Activated CD8-positive, alpha-beta memory T cell treated with anti-CD3 and anti-CD28 coated beads, Interleukin-2, amount 50 U/mL, for 4 hours (primary cell): Measurements from ENCODE around the gene PALD1.

Source experiments
- DNase-seq: peaks from one replicate; pipeline ENCODE4 v3.0.0-alpha.2; 2020

Gene PALD1

DNA sequence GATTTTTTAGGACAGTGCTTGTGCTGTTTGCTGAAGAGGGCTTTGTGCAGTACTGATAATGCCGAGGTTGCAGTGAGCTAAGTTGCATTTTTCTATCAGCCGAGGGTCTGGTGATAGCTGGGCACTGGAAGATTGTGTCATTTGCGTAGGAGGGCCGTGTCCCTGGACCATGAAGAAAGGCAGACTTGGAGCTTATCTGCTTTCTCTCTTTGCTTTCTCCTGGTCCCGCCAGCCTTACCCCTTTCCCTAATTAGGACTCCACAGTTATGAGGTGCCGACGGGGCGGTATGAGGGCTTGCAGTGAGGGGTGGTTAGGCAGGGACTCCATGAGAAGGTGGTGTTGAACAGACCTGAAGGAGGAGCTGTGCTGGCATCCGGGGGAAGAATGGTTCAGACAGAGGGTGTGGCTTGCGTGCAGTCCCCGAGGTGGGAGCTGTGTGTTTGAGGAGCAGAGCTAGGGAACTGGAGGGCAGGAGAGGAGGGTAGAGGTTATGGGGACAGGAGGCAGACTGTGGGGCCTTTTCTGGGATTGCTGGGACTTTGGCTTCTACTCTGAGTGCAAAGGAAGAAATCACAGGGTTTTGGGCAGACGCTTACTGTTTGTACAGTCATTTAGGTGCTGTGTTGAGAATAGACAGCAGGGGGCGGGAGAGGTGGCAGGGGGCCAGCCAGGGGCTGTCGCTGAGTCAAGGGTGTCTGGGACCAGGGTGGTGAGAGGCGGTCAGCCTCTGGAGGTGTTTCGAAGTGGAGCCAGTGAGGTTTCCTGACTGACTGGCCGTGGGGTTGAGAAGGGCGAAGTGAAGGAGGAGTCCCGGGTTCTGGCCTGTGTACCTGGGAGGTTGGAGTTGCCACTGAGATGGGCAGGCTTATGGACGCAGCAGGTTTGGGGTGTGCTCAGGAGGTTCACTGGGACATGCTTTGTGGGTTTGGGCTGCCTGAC lies 80.6 kb downstream of the PALD1 start:
- DNase-seq = peak; percentile 76

DNA sequence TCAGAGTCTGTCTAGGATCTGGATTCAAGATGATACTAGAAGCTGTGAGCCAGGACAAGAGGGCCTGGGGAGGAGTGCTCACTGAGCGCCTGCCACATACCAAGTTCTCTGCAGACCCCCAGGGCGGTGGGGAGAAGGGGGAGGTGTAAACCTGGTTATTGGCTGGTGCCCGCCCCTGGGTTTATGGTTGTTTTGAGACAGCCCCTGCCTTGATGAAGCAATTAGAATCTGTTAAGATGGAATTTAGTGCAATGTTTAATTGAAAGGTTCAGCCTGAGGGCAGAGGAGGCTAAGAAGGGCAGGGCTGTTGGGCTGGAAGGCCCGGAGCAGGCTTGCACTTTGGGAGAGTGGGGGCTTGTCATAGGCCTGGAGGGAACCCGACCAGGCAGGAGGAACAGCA lies 81.3 kb downstream of the PALD1 start:
- no peak for DNase-seq

DNA sequence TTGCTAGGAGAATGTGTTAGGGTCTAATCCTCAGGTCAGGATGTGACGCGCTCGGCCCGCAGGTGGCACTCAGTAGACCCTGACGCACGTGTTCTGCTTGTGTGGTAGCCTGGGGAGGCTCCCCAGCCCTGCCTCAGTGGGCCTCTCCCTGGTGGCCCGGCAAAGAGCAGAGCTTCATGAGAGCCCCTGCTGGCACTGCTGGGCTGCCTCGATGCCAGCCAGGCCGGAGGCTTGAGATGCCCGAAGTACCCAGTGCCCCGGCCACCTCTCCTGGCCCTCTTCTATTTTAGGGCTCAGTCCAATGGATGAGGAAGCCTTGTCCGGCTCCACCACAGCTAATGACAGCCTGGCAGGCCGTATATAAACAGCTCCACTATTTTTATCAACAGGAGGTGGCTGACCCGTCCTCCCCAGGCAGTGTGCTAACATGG lies 82.0 kb downstream of the PALD1 start:
- DNase-seq = no peak

DNA sequence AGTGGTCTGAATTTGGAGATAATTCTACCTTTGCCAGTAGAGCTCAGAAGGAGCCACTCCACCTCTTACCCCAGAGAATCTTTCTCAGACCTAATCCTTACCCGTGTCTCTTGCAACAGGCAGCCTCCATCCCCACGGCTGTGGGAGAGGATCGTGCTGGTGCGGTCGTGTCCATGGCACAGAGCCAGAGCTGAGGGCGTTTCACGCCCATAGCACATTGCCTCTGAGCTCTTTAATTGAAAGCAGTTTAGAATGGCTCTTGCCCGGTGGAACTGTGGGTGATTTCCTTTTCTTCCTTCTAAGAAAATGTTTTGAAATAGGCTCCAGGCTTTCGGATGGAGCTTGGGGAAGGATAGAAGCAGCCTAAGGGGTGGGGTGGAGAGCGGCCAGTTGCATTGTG lies 82.5 kb downstream of the PALD1 start:
- DNase-seq = no peak

DNA sequence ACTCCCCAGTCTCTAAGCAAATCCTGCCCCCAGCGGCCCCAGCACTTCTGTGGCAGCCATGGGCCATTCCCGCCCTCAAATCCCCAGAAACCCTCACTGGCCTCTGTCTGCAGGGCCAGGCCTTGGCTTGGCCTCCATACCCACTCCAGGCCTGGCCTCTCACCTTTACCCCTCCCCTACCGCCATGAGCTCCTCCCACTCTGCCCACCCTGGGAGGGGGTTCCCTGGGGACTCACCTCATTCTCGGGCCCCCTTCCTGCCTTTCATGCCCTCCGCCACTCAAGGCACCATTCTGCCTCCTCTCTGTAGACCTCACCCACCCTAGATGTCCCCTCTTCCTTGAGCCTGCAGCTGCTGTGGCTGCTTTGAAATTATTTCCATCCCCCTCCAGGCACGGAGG lies 83.0 kb downstream of the PALD1 start:
- no peak for DNase-seq

DNA sequence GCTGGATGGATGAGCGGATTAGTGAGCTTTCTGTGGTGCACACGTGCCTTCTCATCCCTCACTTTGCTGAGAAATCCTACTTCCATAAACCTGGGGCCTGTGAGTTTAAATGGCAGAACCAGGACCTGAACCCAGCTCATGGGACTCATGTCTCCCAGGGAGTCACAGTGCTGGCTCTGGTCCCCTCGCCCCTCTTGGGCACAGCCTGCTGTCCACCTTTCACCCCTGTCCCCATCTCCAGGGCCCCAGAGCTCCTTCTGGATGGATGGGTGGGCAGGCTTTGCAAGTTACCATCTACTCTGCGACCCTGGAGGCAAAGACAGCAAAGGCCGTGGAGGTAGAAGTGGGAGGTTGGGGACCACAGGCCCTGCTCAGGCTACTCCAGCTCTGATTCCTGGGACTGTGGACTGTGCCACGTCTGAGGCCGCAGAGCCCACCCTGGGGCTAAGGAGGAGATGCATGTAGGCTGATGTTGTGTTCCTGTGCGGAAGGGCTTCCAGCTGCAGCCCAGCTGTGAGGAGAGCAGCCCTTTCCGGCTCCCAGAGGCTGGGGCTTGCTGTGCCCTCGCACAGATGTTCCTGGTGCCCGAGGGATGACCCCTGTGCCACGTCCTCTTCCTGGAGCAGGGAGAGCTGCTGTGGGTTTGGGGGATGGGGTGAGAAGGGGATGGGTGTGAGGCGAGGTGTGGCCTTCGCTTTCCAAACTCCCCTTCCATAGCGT lies 83.6 kb downstream of the PALD1 start:
- no peak for DNase-seq

DNA sequence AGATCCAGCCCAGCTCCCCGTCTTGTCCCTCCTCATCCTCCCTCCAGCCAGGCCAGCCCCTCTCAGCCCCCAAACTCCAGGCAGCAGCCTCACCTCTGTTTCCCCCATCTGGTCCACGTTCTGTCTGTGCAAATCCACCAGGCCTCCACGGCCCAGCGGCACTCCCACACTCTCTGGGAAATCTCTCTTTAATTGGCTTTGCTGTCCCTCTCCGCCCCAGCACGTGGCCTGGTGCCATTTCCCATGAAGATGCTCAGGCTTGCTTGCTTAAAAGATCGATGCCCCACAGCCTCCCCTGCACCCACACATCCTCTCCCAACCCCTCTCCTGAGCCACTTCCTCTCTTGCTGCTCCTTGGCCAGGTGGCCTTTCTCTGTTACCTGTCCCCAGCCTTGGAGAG lies 84.7 kb downstream of the PALD1 start:
- DNase-seq = no peak

DNA sequence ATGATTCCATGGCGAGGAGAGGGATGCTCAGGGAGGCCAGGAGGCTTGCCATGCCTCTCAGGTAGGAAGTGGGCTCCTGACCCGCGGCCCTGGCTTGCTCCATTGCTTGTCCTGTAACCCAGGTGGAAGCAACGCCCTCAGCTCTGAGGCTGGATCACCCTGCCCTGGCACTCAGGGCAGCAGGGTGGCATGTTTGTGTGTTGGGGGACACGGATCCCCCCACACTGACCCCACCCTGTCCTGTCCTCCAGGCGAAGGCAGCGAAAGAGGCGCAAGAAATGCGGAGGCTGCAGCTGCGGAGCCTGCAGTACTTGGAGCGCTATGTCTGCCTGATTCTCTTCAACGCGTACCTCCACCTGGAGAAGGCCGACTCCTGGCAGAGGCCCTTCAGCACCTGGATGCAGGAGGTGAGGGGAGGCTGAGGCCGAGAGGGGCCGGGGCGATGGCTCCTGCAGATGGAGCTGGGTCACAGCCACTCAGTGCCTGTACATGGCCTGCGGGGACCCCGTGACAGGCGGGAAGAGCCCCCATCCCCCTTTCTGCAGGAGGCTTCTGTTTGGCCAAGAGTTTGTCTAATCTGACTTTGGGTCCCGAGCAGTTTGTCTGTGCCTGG lies 85.7 kb downstream of the PALD1 start:
- DNase-seq = no peak

DNA sequence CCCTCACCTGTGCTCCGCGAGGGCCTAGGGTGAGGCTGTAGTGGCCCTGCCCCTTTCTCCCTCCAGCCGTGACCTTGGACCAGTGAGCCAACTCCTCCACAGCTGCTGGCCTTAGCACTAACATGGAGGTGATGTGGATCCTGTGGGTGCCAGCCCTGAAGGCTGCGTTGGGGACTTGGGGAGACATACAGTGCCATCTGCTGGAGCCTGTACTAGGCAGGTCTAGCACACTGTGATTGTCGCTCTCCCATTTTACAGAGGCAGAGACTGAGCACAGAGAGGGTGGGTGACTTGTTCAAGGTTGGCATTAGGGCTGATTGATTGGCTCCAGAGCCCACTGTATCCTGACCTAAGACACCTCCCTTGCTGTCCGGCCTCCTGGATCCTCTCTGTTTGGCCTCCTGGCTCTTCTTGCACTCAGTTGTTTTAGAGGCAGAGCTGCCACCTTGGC lies 86.4 kb downstream of the PALD1 start:
- no peak for DNase-seq

DNA sequence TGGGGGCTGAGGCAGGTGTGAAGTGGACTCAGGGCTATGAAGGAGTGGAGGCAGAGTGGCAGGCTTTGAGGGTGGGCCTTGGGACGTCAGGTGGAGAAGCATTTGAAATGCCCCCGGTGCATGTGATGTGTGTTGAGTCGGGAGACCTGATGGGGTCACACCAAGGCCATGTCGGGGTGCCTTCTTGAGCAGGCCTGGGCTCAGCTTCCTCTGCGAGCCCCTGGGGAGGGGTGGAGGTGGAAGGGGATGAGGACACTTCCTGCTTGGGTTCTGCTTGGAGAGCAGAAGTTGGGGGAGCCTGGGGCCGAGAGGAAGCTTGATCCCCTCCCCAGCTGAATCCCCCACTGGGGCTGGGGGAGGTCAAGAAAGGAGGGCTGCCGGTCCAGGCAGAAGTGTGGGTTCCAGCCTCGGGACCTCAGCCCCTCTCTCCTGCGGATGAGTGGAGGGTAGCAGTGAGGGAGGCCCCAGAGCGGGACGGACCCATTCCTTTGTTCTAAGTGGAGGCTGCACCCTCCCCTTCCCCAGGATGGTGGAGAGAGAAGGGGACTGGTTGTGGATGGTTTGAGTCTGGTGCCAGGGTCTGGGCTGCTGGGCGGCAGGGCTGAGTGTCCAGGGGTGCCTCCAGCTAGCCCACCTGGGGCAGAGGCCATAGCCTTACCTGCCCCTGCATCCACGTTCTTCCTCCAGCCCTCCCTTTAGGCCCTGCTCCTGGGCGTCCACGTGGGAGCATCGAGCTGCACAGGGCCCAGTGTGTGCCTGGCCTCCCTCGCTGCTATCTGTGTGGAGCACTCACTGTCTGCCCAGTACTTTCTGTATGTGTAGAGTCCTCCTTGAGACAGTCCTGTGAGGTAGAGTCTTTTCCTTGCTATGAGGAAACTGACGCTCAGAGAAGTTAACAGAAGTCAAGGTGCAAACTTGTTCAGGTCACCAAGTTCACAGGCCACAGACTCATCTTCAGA lies 87.3 kb downstream of the PALD1 start:
- DNase-seq = no peak

DNA sequence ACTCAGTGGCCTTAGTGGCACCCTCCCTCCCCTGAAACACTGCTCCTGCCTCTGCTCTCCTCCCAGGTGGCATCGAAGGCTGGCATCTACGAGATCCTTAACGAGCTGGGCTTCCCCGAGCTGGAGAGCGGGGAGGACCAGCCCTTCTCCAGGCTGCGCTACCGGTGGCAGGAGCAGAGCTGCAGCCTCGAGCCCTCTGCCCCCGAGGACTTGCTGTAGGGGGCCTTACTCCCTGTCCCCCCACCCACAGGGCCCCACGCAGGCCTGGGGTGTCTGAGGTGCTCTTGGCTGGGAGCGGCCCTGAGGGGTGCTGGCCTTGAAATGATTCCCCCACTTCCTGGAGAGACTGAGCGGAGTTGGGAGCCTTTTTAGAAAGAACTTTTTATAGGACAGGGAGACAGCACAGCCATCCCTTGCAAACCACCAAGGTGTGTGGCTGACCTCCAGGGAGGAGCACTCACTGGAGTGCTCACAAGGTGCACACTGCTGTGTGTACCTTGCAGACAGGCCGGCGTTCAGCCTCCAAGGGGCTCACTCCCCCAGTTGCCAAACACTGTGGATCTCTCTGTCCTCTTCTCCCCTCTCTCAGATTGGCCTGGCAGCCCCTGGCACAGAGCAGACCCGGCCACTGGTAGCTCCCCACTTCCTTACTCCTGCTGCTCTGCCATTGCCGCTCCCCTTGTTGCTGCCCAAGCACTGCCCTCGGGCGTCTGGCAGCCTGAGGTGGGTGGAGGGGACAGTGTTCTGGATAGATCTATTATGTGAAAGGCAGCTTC lies 88.1 kb downstream of the PALD1 start:
- DNase-seq = no peak

DNA sequence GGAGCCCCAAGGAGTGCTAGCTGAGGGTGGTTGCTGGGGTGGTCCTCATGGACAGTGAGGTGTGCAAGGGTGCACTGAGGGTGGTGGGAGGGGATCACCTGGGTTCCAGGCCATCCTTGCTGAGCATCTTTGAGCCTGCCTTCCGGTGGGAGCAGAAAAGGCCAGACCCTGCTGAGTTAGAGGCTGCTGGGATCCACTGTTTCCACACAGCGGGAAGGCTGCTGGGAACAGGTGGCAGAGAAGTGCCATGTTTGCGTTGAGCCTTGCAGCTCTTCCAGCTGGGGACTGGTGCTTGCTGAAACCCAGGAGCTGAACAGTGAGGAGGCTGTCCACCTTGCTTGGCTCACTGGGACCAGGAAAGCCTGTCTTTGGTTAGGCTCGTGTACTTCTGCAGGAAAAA lies 89.0 kb downstream of the PALD1 start:
- DNase-seq = no peak

DNA sequence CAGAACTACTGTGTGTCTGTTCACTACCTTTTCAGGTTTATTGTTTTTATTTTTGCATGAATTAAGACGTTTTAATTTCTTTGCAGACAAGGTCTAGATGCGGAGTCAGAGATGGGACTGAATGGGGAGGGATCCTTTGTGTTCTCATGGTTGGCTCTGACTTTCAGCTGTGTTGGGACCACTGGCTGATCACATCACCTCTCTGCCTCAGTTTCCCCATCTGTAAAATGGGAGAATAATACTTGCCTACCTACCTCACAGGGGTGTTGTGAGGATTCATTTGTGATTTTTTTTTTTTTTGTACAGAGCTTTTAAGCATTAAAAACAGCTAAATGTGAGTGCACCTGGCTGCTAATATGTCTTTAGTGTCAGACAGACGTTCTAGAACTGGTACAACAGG lies 89.5 kb downstream of the PALD1 start:
- no peak for DNase-seq

DNA sequence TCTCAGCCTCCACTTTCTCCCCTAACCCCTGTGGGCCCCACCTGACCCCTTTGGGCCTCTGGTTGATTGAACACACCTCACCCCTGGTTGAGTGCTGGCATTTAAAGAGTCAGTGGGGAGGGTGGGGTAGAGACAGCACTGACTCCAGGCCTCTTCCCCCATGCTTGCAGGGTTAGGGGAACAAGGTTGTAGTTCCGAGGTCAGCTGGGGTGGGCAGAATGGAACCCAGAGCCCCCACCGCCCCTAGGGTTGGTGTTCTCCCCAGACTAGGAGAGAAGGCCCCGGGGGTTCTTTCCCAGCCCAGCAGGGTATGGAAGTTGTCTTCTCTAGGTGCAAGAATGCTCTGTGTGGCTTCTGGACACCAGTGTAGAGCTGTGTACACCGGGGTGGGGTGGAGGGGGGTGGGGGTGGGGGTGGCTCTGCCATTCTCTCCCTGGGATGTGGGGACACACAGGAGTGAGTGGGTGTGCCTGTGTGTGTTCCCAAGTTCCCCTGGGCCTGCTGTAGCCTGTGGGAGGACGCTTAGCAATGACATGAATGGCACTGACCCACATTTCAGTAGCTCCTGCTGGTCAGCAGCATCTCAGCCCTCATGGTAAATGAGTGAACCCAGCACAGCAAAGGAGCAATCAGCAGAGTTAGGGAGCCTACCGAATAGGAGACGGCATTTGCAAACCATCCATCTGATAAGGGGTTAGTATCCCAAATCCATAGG lies 90.4 kb downstream of the PALD1 start:
- no peak for DNase-seq

DNA sequence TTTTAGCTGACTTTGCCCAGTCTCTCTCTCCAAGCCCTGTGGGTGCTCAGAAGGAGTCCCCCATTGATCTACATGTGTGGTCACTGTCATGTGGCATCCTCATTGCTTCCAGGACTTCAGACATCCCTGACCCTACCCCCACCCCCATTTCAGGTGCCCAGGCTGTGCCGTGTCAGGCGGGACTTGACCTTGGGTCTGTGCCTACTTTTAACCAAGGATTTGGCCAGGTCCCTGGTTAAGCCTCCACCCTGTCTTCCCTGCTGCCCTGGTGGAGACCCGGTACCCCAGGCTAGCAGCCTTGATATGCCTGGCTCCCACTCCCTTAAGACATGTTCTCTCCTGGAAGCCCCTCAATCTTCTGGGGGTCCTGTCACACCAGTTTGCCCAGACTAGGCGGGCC lies 92.7 kb downstream of the PALD1 start:
- DNase-seq = no peak

DNA sequence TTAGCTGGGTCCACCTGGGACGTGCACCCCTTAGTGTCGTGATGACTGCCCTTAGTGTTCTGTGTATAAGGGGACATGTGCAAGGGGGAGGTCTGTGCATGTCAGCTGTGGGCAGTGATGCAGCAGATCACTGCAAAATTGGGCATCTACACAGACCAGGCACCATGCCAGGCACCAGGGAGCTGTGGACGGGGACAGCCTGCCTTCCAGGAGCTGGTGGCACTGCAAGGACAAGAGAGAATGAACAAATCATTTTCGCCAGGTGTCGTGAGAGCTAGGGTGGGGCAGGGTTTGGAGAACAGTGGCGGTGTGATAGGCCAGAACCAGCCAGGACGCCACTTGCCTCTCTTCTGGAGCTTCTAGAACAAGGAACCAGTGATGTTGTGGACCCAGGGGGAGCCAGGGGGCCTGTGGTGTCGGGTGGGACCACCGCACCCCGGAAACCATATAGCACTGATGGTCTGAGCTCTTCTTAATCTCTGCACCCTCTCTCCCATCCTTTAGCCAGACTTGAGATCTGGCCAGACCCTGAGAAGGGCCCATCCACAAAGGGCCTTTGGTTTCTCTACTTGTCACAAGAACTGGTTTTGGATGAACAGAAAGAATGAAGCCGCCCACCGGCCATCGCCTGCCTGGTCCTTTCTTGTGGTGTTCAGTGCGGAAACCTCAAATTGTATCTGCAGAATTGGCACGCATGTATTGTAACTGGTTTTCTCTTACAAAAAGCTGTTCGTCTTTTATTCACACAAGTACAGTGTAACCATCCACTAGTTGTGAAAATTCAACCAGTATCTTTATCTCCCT lies 93.3 kb downstream of the PALD1 start:
- no peak for DNase-seq

DNA sequence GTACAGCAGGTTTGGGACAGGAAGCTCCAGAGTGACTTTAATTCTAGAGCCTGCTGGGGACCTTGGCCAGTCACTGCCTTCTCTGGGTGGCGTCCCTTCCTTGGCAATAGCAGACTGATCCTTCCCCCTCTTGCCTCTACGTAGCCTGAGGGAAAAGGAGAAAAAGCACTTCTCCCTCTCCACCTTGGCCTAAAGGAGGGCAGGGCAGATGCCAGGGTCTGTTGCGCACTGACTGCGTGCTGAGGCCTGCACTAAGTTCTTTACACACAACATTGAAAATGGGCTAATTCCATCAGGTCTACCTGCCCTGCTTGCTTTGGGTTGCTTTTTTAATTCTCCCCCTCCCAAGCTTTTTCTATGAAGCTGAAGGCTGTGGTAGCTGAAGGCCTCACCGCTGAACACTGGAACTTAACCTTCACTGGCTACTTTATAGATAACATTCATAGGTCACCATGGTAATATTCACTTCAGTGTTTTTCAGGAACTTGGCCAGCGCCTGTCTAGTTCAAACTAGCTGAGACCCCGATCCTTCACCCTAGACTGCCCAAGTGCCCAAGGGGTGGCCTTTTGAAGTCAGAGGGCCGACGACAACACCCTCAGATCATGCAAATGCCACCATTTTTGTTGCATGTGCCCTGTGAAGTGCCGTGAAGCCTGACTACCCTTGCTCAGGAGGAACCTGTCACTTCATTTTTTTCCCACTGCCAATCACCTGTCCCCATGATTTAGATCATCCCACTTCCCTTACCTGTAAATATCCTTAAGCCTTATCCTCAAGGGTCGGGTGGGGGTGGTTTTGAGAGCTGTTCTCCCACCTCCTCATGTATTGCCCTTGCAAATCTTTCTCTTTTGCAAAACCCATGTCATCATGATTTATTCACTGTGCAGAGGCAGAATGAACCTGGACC lies 95.3 kb downstream of the PALD1 start:
- DNase-seq = no peak

DNA sequence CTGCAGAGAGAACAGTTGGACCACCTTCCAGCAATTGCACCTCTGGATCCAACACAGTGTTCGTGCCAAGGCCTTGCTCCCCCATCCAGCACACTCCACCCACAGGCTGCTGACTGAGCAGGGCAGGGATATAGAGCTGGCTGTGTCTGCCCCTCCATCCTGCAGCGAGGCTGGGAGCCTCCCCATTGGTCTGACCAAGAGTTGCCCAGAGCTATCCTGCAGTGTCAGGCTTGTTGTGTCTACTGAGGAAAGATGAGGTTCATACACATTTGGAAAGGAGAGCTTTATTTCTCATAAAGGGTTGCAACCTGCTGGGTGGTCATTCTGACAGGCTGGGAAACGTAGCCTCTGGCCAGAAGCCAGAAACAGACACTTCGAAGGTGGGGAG lies 96.9 kb downstream of the PALD1 start:
- no peak for DNase-seq
